AG09309 (cell line): ENCODE measurements around the gene GTF3C5.

Experiments
- DNase-seq: peaks from one replicate; pipeline ENCODE4 v3.0.0-alpha.2; 2010; ENCODE audit warnings: low read depth
- H3K4me3 ChIP-seq: 2 replicates; pipeline ENCODE4 v1.5.1; 2011; ENCODE audit warnings: mild to moderate bottlenecking, low read depth, low read length, moderate library complexity; ENCODE audit not compliant: control insufficient read depth
- TF ChIP-seq, protein P1 (sequence below): IDR thresholded peaks from 2 replicates; pipeline ENCODE4 v1.5.1; 2011; ENCODE audit warnings: mild to moderate bottlenecking, low read depth, low read length, inconsistent platforms; ENCODE audit not compliant: insufficient read depth, control insufficient read depth; ENCODE audit errors: missing control alignments

The GTF3C5 gene

DNA sequence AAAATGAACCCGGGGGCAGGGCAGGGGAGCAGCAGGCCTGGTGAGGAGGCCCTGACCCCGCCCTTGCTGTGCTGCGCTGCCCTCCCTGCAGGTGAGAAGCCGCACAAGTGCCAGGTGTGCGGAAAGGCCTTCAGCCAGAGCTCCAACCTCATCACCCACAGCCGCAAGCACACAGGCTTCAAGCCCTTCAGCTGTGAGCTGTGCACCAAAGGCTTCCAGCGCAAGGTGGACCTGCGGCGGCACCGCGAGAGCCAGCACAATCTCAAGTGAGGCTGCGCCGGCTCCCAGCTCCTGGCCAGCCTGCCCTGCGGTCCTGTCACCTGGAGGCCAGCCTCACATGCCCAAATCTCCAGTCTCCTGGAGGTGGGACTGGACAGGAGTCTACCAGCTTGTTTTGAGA is 40.0 kb upstream of the GTF3C5 start:
- TF ChIP-seq, protein P1, sequence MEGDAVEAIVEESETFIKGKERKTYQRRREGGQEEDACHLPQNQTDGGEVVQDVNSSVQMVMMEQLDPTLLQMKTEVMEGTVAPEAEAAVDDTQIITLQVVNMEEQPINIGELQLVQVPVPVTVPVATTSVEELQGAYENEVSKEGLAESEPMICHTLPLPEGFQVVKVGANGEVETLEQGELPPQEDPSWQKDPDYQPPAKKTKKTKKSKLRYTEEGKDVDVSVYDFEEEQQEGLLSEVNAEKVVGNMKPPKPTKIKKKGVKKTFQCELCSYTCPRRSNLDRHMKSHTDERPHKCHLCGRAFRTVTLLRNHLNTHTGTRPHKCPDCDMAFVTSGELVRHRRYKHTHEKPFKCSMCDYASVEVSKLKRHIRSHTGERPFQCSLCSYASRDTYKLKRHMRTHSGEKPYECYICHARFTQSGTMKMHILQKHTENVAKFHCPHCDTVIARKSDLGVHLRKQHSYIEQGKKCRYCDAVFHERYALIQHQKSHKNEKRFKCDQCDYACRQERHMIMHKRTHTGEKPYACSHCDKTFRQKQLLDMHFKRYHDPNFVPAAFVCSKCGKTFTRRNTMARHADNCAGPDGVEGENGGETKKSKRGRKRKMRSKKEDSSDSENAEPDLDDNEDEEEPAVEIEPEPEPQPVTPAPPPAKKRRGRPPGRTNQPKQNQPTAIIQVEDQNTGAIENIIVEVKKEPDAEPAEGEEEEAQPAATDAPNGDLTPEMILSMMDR, result no peak
- no peak for DNase-seq
- H3K4me3 ChIP-seq, result no peak overlapping the region

DNA sequence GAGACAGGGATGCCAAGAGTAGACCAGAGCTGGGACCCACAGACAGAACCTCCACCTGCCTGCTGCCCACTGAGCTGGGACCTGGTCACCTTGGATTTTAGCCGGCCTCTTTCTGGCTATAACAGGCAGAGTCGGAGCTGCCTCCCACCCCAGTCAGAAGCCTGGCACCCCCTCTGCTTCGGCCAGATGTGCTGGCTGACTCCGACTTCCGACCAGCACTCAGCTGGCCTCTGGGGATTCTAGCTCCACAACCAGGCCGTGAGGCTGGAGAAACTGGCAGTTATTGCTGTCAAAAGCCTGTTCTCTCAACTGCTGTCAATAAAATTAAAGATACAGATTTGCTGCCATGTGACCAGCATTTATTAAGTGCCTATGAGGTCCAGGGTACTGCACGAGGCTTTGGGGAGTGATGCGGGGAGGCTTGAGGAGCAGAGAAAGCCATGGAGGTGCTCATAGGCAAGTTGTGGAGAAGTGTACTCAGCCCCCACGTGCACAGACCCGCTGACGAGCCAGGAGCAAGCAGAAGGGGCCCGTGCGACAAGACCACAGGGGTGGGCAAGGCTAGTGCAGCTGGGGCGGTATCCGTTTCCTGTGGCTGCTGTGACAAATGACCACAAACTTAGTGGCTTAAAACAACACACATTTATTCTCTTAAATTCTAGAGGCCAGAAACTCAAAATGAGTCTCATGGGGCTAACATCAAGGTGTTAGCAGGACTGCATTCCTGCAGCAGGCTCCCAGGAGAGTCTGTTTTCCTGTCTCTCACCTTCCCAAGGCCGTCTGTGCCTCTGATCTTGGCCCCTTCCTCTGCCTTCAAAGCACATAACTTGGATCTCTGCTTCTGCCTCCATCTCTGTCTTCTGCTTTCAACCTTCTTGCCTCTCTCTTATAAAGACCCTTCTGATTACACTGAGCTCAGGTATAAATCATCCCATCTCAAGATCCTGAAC is 39.2 kb upstream of the GTF3C5 start:
- no peak for DNase-seq
- TF ChIP-seq, protein P1, result no peak
- no peak overlapping the region for H3K4me3 ChIP-seq

DNA sequence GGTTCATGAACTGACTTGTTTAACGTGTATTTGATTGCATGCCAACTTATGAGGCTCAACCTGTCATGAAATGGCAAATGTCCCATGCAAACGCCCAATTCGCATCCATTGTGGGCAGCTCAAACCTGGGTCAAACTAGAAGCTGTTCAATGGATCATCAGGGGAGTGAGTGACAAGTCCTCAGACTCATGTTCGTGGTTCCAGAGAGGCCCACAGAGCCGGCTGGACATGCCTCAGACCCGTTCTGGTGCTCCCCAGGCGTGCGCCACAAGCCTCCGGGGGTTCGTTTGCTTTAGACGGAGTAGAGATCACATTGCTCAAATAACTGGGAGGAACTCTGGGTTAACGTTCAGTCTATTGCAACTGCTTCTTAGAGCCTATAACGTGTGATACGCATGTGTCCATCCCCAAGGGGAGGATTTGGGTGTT is 37.3 kb upstream of the GTF3C5 start:
- TF ChIP-seq, protein P1, result no peak
- no peak for DNase-seq
- H3K4me3 ChIP-seq, result no peak overlapping the region

DNA sequence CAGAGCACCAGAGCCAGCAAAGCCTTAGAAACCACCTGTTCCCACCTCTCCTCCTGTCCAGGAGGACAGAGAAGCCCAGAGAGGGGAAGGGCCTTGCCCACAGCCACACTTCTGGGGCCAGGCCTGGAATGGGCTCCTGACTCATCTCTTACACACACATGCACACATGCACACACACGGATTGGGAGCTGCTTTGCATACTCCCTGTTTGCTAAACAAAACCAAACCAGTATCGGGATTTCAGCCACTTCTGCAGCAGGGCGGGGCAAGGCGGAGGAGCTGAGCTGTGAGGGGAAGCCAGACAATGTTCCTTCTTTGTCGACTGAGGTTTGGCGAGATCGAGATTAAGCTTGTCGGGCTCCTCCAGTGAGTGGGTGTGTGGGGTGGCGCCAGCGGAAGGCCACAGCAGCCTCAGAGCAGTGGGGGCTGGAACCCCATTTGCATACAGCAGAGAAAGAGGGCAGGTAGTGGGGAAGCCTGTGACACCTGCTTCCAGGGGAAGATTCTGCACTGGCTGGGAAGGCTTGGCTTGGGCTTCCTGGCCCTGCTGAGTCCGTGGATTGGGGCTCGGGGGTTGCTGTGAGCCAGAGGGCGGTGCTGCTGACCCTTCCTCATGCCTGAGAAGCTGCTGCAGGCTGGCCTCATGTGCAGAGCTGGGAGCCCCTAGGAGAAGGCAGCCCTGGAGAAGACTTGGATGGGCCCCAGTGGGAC is 36.2 kb upstream of the GTF3C5 start:
- H3K4me3 ChIP-seq, result no peak overlapping the region
- TF ChIP-seq, protein P1, result no peak
- no peak for DNase-seq

DNA sequence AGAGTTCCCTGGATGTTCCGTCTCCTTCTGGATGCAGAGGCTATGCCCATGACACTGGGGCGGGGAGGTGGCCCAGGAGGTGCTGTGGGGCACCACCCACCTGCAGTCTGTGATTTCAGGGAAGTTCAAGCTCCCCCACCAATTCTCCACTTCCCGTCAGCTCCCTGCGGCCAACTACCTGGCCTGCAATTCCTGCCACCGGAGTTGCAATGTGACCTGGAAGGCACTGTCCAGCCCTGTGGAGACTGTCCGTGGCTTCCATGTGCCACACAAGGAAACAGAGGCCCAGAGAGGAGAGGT is 35.7 kb upstream of the GTF3C5 start:
- no peak for DNase-seq
- TF ChIP-seq, protein P1, result no peak
- H3K4me3 ChIP-seq, result no peak overlapping the region

DNA sequence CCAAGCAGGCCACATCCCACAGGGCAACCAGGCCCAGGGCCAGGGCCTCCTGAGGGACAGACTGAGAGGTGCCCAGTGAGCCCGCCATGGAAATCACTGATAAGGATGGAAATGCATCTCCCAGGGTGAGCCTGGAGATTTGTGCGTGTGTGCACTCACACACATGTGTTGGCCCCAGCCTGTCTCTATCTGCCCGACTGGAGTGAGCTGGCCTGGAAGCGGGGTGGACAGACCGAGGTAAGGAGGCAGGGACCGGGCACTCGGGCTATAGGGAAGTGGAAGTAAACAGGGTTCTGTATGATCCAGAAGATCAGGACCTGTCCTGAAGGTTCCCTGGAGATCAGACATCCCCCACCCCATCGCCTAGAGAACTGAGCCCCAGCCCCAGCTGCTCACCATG is 34.9 kb upstream of the GTF3C5 start:
- no peak overlapping the region for H3K4me3 ChIP-seq
- TF ChIP-seq, protein P1, result no peak
- DNase-seq, result no peak
